SK-N-SH (cell line): ENCODE data around the gene HRH3. TPM values are rescaled to one million over a fixed set of nuclear protein-coding genes. Genes with fewer than 3 reads are reported as not detected.

Experiments used
- CTCF ChIA-PET: fragments of 300-600, 350-600 bp; formaldehyde crosslinking; extraction: SDS; loops from one replicate; lab custom pipeline; 2021; lab: Yijun Ruan, JAX
- POLR2A ChIA-PET: fragments of 350-600 bp; sonication (Branson Sonifier 250); formaldehyde crosslinking; extraction: SDS; loops from one replicate; lab custom pipeline; 2020; ENCODE audit warnings: antibody characterized with exemption, inconsistent platforms; lab: Yijun Ruan, JAX
- DNase-seq: peaks from one replicate; pipeline ENCODE4 v3.0.0; 2012
- H2AFZ ChIP-seq: fragments of 200-600 bp; sonication (generic); 2 replicates; pipeline ENCODE4 v1.8.1; 2016; ENCODE audit warnings: antibody characterized with exemption, mild to moderate bottlenecking, low read depth
- H3F3A ChIP-seq: fragments of 200-600 bp; sonication (generic); replicated peaks from 2 replicates; pipeline ENCODE3; 2016; ENCODE audit warnings: antibody characterized with exemption, mild to moderate bottlenecking; ENCODE audit not compliant: insufficient read depth
- H3K27ac ChIP-seq, 2 experiments: fragments of 200-500 bp in 1 of 2; fragments of 200-600 bp in 1 of 2; sonication (Bioruptor generic) in 1 of 2; sonication (generic), shearing (Covaris generic) in 1 of 2; 2 replicates each; pipeline versions ENCODE4 v1.5.1 to v1.6.1; 2014 to 2016; ENCODE audit warnings: low read depth in 2 of 2, inconsistent platforms in 1 of 2, low read length in 1 of 2, mild to moderate bottlenecking in 1 of 2, mixed read lengths in 1 of 2
- H3K27me3 ChIP-seq: fragments of 200-600 bp; sonication (generic), shearing (Covaris generic); 2 replicates; pipeline ENCODE4 v1.6.1; 2016; ENCODE audit warnings: mixed run types; ENCODE audit not compliant: insufficient read depth
- H3K36me3 ChIP-seq, 2 experiments: fragments of 200-500 bp in 1 of 2; fragments of 200-600 bp in 1 of 2; sonication (Bioruptor generic) in 1 of 2; sonication (generic) in 1 of 2; replicated peaks in 1 of 2; 2 replicates each; pipeline versions ENCODE3 to v1.5.1; 2014 to 2016; ENCODE audit warnings: low read length in 1 of 2, mild to moderate bottlenecking in 1 of 2; ENCODE audit not compliant: insufficient read depth in 2 of 2, control insufficient read depth in 1 of 2
- H3K4me1 ChIP-seq, 2 experiments: fragments of 200-500 bp in 1 of 2; fragments of 200-600 bp in 1 of 2; sonication (Bioruptor generic) in 1 of 2; sonication (generic), shearing (Covaris generic) in 1 of 2; 2 replicates each; pipeline versions ENCODE4 v1.5.1 to v1.6.1; 2014 to 2016; ENCODE audit warnings: low read depth in 1 of 2, low read length in 1 of 2, mixed run types in 1 of 2; ENCODE audit not compliant: insufficient read depth in 2 of 2, control insufficient read depth in 1 of 2
- H3K4me2 ChIP-seq: fragments of 200-600 bp; sonication (generic), shearing (Covaris generic); 2 replicates; pipeline ENCODE4 v1.6.1; 2017; ENCODE audit warnings: mixed run types
- H3K4me3 ChIP-seq, 2 experiments: fragments of 200-500 bp in 1 of 2; fragments of 200-600 bp in 1 of 2; sonication (Bioruptor generic) in 1 of 2; sonication (generic), shearing (Covaris generic) in 1 of 2; 2 replicates each; pipeline versions ENCODE4 v1.5.1 to v1.8.1; 2014 to 2016; ENCODE audit warnings: low read depth in 2 of 2, inconsistent platforms in 1 of 2, low read length in 1 of 2, mild to moderate bottlenecking in 1 of 2, mixed read lengths in 1 of 2, moderate library complexity in 1 of 2
- H3K79me2 ChIP-seq: fragments of 200-600 bp; sonication (generic); 2 replicates; pipeline ENCODE4 v1.8.1; 2017; ENCODE audit warnings: mild to moderate bottlenecking; ENCODE audit not compliant: insufficient read depth
- H3K9ac ChIP-seq: fragments of 200-600 bp; sonication (generic); 2 replicates; pipeline ENCODE4 v1.6.1; 2017; ENCODE audit warnings: mixed run types
- H3K9me2 ChIP-seq: fragments of 200-600 bp; sonication (generic); 2 replicates; pipeline ENCODE4 v1.6.1; 2017; ENCODE audit warnings: mixed run types
- H3K9me3 ChIP-seq: fragments of 200-600 bp; sonication (generic); 2 replicates; pipeline ENCODE4 v1.6.1; 2017; ENCODE audit warnings: mixed run types, mild to moderate bottlenecking, moderate library complexity
- H4K20me1 ChIP-seq: fragments of 200-600 bp; sonication (generic); 2 replicates; pipeline ENCODE4 v1.6.1; 2017; ENCODE audit warnings: mild to moderate bottlenecking, mixed run types; ENCODE audit not compliant: insufficient read depth
- CHD2 ChIP-seq: fragments of 150-350 bp; IDR thresholded peaks from 2 replicates; pipeline ENCODE4 v1.6.1; 2018; ENCODE audit warnings: low read length; ENCODE audit not compliant: partially characterized antibody
- EP300 ChIP-seq, 2 experiments: IDR thresholded peaks; 2 replicates each; pipeline versions ENCODE4 v1.4.0 to v1.6.1; 2012; ENCODE audit warnings: borderline replicate concordance in 1 of 2, low read depth in 1 of 2, low read length in 1 of 2
- FOXJ3 ChIP-seq: sonication (generic); formaldehyde crosslinking; IDR thresholded peaks from 2 replicates; pipeline ENCODE4 v1.5.1; 2020; ENCODE audit warnings: mild to moderate bottlenecking, missing genetic modification reagents
- FOXM1 ChIP-seq: IDR thresholded peaks from 2 replicates; pipeline ENCODE4 v1.4.0; 2012; ENCODE audit warnings: low read depth, mild to moderate bottlenecking
- GATA2 ChIP-seq: sonication (generic); formaldehyde crosslinking; IDR thresholded peaks from 2 replicates; pipeline ENCODE4 v1.5.0; 2020; ENCODE audit warnings: mild to moderate bottlenecking, missing genetic modification reagents
- MEF2A ChIP-seq: IDR thresholded peaks from 2 replicates; pipeline ENCODE4 v1.4.0; 2012; ENCODE audit warnings: low read depth, borderline replicate concordance
- RFX5 ChIP-seq: IDR thresholded peaks from 2 replicates; pipeline ENCODE4 v1.6.1; 2012; ENCODE audit warnings: mild to moderate bottlenecking, improper control_type of control experiment, low read length
- RXRA ChIP-seq: IDR thresholded peaks from 2 replicates; pipeline ENCODE4 v1.4.0; 2012; ENCODE audit warnings: low read depth, mild to moderate bottlenecking, borderline replicate concordance
- SIN3A ChIP-seq: IDR thresholded peaks from 2 replicates; pipeline ENCODE4 v1.6.1; 2012; ENCODE audit warnings: low read depth, mild to moderate bottlenecking, low read length, moderate library complexity, borderline replicate concordance
- WGBS: methylation state at CpG from one replicate; pipeline ENCODE4 v1.1.6; 2017; ENCODE audit warnings: low lambda C conversion rate; 5-methylcytosine and 5-hydroxymethylcytosine counted together
- polyA plus RNA-seq, 3 experiments: library from polyadenylated mRNA; depleted of rRNA; stranded (reverse); fragments of >200 nt; gene quantifications; 2 replicates each; pipeline ENCODE4 v1.2.3, GENCODE V29; 2012
- TF ChIP-seq, protein P1 (sequence below): fragments of 150-350 bp; IDR thresholded peaks from 2 replicates; pipeline ENCODE4 v1.6.1; 2016; ENCODE audit warnings: mild to moderate bottlenecking, low read depth, low read length
- TF ChIP-seq, protein P2 (sequence below): fragments of 200-600 bp; sonication (generic); IDR thresholded peaks from 2 replicates; pipeline ENCODE4 v1.6.1; 2017; ENCODE audit warnings: antibody characterized with exemption, mild to moderate bottlenecking, moderate library complexity
- TF ChIP-seq, protein P3 (sequence below): IDR thresholded peaks from 2 replicates; pipeline ENCODE4 v1.6.1; 2012; ENCODE audit warnings: mild to moderate bottlenecking, low read depth, low read length, moderate library complexity
- TF ChIP-seq, protein P4 (sequence below): fragments of 150-350 bp; IDR thresholded peaks from 2 replicates; pipeline ENCODE4 v1.6.1; 2017; ENCODE audit warnings: antibody characterized with exemption, low read length, low read depth, borderline replicate concordance

Gene HRH3
- polyA plus RNA-seq, 1 of the 3 experiments (the other 2 are of a cell fraction), result 0.02 TPM

DNA sequence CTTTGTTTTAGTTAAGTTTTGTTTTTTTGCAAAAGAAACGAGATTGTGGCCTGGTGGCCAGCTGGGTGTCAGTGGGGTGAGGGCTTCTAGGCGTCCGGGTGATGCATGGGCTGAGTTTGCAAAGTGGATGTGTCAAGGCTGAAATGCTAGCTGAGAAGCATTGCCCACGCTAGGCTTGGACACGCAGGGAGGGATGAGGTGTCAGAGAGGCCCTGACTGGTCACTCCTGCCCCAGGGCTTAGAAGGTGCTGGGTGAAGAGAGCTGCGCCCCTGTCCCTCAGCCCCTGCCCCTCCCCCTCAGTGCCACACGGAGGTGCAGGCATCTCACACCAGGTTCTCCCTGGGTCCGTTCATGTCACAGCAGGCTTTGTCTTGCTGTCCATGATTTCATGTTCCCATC lies 26.4 kb upstream of the HRH3 start:
- POLR2A ChIA-PET, result no interaction called here

DNA sequence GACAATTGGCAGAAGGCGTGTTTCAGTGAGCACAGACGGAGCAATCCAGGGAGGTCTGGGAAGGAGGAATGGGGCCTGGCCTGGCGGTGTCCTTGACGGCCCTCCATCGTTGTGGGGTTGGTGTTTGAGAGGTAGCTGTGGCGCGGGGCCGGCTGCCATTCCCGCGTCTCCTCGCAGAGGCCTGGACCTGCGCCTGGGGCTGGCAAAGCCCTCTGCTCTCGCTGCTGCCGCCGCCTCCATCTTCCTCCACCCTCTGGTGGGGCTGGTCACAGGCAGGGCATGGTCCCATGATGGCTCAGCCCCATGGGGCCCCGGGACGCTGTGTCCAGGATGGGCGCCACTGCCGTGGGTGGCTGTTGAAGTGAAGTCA lies 25.8 kb upstream of the HRH3 start:
- no peaks in the 10 kb centered on the region for H3K27me3 ChIP-seq
- 92% methylated on average over 6 of the region's 19 CpGs for whole genome bisulfite sequencing
- CTCF ChIA-PET, result interaction anchor here (0.8 to 1.5 kb wide), 4 partner anchors 9 to 41 kb away, joined by 3 to 4 read pairs (median 3); no protein-coding TSS in a partner anchor
- no peak overlapping the region for H3K27ac ChIP-seq
- H3K9me3 ChIP-seq, result no peaks in the 10 kb centered on the region
- no peaks in the 10 kb centered on the region for H3K9me2 ChIP-seq
- DNase-seq, result no peak
- no peak for TF ChIP-seq CHD2
- no peak for TF ChIP-seq FOXJ3 (CRISPR knock-in tag)
- TF ChIP-seq GATA2 (CRISPR knock-in tag), result no peak
- TF ChIP-seq MEF2A, result no peak
- TF ChIP-seq, protein P1, sequence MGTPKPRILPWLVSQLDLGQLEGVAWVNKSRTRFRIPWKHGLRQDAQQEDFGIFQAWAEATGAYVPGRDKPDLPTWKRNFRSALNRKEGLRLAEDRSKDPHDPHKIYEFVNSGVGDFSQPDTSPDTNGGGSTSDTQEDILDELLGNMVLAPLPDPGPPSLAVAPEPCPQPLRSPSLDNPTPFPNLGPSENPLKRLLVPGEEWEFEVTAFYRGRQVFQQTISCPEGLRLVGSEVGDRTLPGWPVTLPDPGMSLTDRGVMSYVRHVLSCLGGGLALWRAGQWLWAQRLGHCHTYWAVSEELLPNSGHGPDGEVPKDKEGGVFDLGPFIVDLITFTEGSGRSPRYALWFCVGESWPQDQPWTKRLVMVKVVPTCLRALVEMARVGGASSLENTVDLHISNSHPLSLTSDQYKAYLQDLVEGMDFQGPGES, result no peak
- no peak for TF ChIP-seq SIN3A
- TF ChIP-seq, protein P2, sequence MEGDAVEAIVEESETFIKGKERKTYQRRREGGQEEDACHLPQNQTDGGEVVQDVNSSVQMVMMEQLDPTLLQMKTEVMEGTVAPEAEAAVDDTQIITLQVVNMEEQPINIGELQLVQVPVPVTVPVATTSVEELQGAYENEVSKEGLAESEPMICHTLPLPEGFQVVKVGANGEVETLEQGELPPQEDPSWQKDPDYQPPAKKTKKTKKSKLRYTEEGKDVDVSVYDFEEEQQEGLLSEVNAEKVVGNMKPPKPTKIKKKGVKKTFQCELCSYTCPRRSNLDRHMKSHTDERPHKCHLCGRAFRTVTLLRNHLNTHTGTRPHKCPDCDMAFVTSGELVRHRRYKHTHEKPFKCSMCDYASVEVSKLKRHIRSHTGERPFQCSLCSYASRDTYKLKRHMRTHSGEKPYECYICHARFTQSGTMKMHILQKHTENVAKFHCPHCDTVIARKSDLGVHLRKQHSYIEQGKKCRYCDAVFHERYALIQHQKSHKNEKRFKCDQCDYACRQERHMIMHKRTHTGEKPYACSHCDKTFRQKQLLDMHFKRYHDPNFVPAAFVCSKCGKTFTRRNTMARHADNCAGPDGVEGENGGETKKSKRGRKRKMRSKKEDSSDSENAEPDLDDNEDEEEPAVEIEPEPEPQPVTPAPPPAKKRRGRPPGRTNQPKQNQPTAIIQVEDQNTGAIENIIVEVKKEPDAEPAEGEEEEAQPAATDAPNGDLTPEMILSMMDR, result no peak
- TF ChIP-seq EP300 (IDR thresholded peaks at IDR 0.05; ENCODE audit: borderline replicate concordance in 1 of 2, low read depth in 1 of 2, low read length in 1 of 2), result no peak
- no peaks in the 10 kb centered on the region for H3F3A ChIP-seq
- POLR2A ChIA-PET, result no interaction called here
- peaks cover 0 to 15% of the 10 kb centered on the region in 2 experiments for H3K36me3 ChIP-seq
- H3K4me2 ChIP-seq, result no peak overlapping the region
- peaks cover 84% of the 10 kb centered on the region for H3K79me2 ChIP-seq
- H4K20me1 ChIP-seq, result peaks cover 92% of the 10 kb centered on the region
- no peak overlapping the region for H3K9ac ChIP-seq
- no peaks in the 10 kb centered on the region; a peak in 1 of 4 replicates for H3K4me1 ChIP-seq
- no peak overlapping the region for H3K4me3 ChIP-seq
- no peak overlapping the region for H2AFZ ChIP-seq

More for the DNA sequence above, 26.4 kb upstream of the HRH3 start:
- Histone ChIP-seq H3K79me2 (peaks cover 84% of the 10 kb centered on the region), H3K4me2 (no peak overlapping the region), H3K27ac (no peak overlapping the region), H3K9me2 (no peaks in the 10 kb centered on the region), H3K9ac (no peak overlapping the region), H3K9me3 (no peaks in the 10 kb centered on the region), H3F3A (no peaks in the 10 kb centered on the region), H3K27me3 (no peaks in the 10 kb centered on the region), H3K4me3 (no peak overlapping the region), H2AFZ (no peak overlapping the region), H3K4me1 (no peaks in the 10 kb centered on the region; a peak in 1 of 4 replicates), H3K36me3 (peaks cover 0 to 15% of the 10 kb centered on the region in 2 experiments), H4K20me1 (peaks cover 87% of the 10 kb centered on the region)
- CTCF ChIA-PET, result interaction anchor here (1.0 to 1.5 kb wide), 3 partner anchors 13 to 41 kb away, joined by 3 to 4 read pairs (median 3); no protein-coding TSS in a partner anchor
- WGBS, result 83% methylated on average over 5 of the region's 8 CpGs
- DNase-seq, result no peak
- TF ChIP-seq, protein P3, sequence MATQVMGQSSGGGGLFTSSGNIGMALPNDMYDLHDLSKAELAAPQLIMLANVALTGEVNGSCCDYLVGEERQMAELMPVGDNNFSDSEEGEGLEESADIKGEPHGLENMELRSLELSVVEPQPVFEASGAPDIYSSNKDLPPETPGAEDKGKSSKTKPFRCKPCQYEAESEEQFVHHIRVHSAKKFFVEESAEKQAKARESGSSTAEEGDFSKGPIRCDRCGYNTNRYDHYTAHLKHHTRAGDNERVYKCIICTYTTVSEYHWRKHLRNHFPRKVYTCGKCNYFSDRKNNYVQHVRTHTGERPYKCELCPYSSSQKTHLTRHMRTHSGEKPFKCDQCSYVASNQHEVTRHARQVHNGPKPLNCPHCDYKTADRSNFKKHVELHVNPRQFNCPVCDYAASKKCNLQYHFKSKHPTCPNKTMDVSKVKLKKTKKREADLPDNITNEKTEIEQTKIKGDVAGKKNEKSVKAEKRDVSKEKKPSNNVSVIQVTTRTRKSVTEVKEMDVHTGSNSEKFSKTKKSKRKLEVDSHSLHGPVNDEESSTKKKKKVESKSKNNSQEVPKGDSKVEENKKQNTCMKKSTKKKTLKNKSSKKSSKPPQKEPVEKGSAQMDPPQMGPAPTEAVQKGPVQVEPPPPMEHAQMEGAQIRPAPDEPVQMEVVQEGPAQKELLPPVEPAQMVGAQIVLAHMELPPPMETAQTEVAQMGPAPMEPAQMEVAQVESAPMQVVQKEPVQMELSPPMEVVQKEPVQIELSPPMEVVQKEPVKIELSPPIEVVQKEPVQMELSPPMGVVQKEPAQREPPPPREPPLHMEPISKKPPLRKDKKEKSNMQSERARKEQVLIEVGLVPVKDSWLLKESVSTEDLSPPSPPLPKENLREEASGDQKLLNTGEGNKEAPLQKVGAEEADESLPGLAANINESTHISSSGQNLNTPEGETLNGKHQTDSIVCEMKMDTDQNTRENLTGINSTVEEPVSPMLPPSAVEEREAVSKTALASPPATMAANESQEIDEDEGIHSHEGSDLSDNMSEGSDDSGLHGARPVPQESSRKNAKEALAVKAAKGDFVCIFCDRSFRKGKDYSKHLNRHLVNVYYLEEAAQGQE, result no peak
- TF ChIP-seq, protein P1, result no peak
- TF ChIP-seq RFX5, result no peak
- TF ChIP-seq, protein P4, sequence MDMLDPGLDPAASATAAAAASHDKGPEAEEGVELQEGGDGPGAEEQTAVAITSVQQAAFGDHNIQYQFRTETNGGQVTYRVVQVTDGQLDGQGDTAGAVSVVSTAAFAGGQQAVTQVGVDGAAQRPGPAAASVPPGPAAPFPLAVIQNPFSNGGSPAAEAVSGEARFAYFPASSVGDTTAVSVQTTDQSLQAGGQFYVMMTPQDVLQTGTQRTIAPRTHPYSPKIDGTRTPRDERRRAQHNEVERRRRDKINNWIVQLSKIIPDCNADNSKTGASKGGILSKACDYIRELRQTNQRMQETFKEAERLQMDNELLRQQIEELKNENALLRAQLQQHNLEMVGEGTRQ, result no peak
- TF ChIP-seq RXRA, result no peak
- no peak for TF ChIP-seq FOXM1
